Kidney (tissue), 14 donors: ENCODE measurements around the gene AGAP2. TPM values are rescaled to one million over a fixed set of nuclear protein-coding genes. Genes with fewer than 3 reads are reported as not detected.

Source experiments
- DNase-seq, 5 donors: peaks; one replicate each; pipeline ENCODE4 v3.0.0-alpha.2; 2013 to 2020
- FAIRE-seq: peaks from 2 replicates; lab custom pipeline; 2012; peaks lifted over from hg19 to GRCh38; lab: Jason Lieb, UNC
- H3K27ac ChIP-seq, 2 donors: one replicate each; pipeline ENCODE4 v1.7.0; 2013; ENCODE audit warnings: low read depth in 2 of 2, low read length in 2 of 2, inconsistent platforms in 1 of 2
- H3K27me3 ChIP-seq: one replicate; pipeline ENCODE4 v1.7.1; 2013; ENCODE audit warnings: low read length, inconsistent platforms; ENCODE audit not compliant: control insufficient read depth, insufficient read depth
- H3K36me3 ChIP-seq, 3 donors: one replicate each; pipeline versions ENCODE4 v1.7.0 to v1.7.1; 2013; ENCODE audit warnings: low read length in 3 of 3, control low read depth in 1 of 3, inconsistent platforms in 1 of 3; ENCODE audit not compliant: insufficient read depth in 3 of 3, control insufficient read depth in 2 of 3
- H3K4me1 ChIP-seq, 3 donors: one replicate each; pipeline versions ENCODE4 v1.7.0 to v1.7.1; 2013; ENCODE audit warnings: low read length in 3 of 3, inconsistent platforms in 1 of 3, low read depth in 1 of 3; ENCODE audit not compliant: control insufficient read depth in 2 of 3, insufficient read depth in 2 of 3
- H3K4me3 ChIP-seq, 3 donors: one replicate each; pipeline versions ENCODE4 v1.7.0 to v1.8.1; 2013; ENCODE audit warnings: low read length in 3 of 3, control low read depth in 1 of 3, inconsistent platforms in 1 of 3
- H3K9ac ChIP-seq, 3 donors: one replicate each; pipeline versions ENCODE4 v1.7.0 to v1.7.1; 2013; ENCODE audit warnings: low read length in 3 of 3, control low read depth in 1 of 3, inconsistent platforms in 1 of 3
- H3K9me3 ChIP-seq, 3 donors: one replicate each; pipeline versions ENCODE4 v1.7.0 to v1.7.1; 2013; ENCODE audit warnings: low read length in 3 of 3, control low read depth in 1 of 3, inconsistent platforms in 1 of 3; ENCODE audit not compliant: control insufficient read depth in 2 of 3, insufficient read depth in 1 of 3
- CTCF ChIP-seq: IDR thresholded peaks from 3 replicates; pipeline ENCODE4 v1.5.1; 2012; ENCODE audit warnings: mild to moderate bottlenecking, moderate library complexity, borderline replicate concordance; ENCODE audit not compliant: insufficient read depth; ENCODE audit errors: extremely low read depth
- intact Hi-C: fragments of 100-400 bp; cut with DNase I; formaldehyde crosslinking; loops from one replicate; pipeline ENCODE4 v1.11.1; 2022
- polyA plus RNA-seq: library from polyadenylated mRNA; stranded (reverse); fragments of 350-450 nt; fragmentation: Illumina TruSeq; extraction: RNeasy Lipid Tissue Mini Kit (QIAGEN cat#74804); gene quantifications from one replicate; pipeline ENCODE4 v1.2.3, GENCODE V29; 2014; ENCODE audit warnings: low read depth, low replicate concordance; ENCODE audit not compliant: insufficient read depth
- total RNA-seq: library from RNA; stranded (reverse); fragmentation: NEBNext Ultra II Directional; extraction: Animal tissue kit (Norgen Biotek cat#: 25700); gene quantifications from one replicate; pipeline ENCODE4 v1.2.1, GENCODE V29; 2021
- donor health status: control.
- donor health status: control.
- donor health status: control.
- donor health status: control.
- donor health status: control.
- donor health status: DM: yes; HTN: yes; CAD: no.
- donor health status: Normal renal cell carcinoma (clear cell type).

Gene AGAP2
- total and polyA plus RNA-seq, 2 donors from 2014 or later, result 0.13 to 3.7 TPM

- Histone ChIP-seq H3K9me3 (no peaks in the 10 kb centered on the region), H3K27ac (no peak overlapping the region), H3K36me3 (no peaks in the 10 kb centered on the region), H3K27me3 (peaks cover 4% of the 10 kb centered on the region), H3K4me3 (no peak overlapping the region), H3K9ac (no peak overlapping the region), H3K4me1 (peaks cover 0 to 12% (median 0%) of the 10 kb centered on the region in 3 donors)
- DNase-seq (peak in 4 of 5 donors; percentile 48 to 74 (median 52)), FAIRE-seq (no peak)
- intact Hi-C loops, result no loop called here
- no peak for TF ChIP-seq CTCF
Measured at GRCh38 chr12:57727758-57728395, 10.7 kb downstream of the AGAP2 start.

GRCh38 chr12:57726884-57727757 lies 11.4 kb downstream of the AGAP2 start:
- Histone ChIP-seq H3K27ac (no peak overlapping the region), H3K36me3 (no peaks in the 10 kb centered on the region), H3K4me1 (peaks cover 0 to 12% (median 0%) of the 10 kb centered on the region in 3 donors), H3K27me3 (peaks cover 4% of the 10 kb centered on the region), H3K9me3 (no peaks in the 10 kb centered on the region), H3K4me3 (peak overlapping the region in 2 of 3 donors; percentile 24 to 69), H3K9ac (no peak overlapping the region)
- intact Hi-C loops, result no loop called here
- TF ChIP-seq CTCF, result no peak
- DNase-seq (peak; percentile 69 to 88 (median 73)), FAIRE-seq (no peak)

- peaks cover 4% of the 10 kb centered on the region for H3K27me3 ChIP-seq
- H3K9ac ChIP-seq, result peak overlapping the region in 2 of 3 donors; percentile 19 to 51
- intact Hi-C loops, result no loop called here
- no peaks in the 10 kb centered on the region for H3K9me3 ChIP-seq
- peaks cover 0 to 2% (median 0%) of the 10 kb centered on the region in 3 donors for H3K36me3 ChIP-seq
- peak; percentile 27 for TF ChIP-seq CTCF
- no peak overlapping the region for H3K27ac ChIP-seq
- peak overlapping the region; percentile 46 to 69 (median 54) for H3K4me3 ChIP-seq
- peaks cover 0 to 12% (median 0%) of the 10 kb centered on the region in 3 donors for H3K4me1 ChIP-seq
- DNase-seq, result peak; percentile 77 to 93 (median 84)
- no peak for FAIRE-seq
Measured at GRCh38 chr12:57726151-57726883, 12.2 kb downstream of the AGAP2 start.
